HG03039 (cell line): ENCODE measurements around the gene ZNRF2.

Experiments
- ATAC-seq: cut with Tn5 transposase; IDR thresholded peaks from one replicate; pipeline ENCODE4 v1.9.1; 2021; ENCODE audit warnings: mild to moderate bottlenecking, moderate library complexity; ENCODE audit not compliant: unreplicated experiment

Gene ZNRF2

DNA sequence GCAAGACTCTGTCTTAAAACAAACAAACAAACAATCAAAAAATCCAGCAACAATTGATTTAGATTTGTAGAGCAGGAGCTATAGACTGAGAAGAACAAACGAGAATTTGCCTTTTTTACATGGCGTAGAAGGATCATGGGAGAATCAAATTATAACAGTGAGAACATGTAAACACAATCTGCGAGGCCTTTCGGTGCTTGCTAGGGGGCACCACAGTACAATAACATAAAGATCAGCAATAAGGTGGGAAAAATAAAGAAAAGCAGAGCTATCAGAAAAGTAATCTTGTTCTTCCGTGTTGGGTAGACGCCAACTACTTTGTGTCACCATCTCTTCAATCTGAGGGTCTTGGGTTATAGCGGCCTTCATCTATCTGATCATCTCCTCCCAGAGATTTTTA lies 112.0 kb downstream of the ZNRF2 start:
- ATAC-seq: no peak

DNA sequence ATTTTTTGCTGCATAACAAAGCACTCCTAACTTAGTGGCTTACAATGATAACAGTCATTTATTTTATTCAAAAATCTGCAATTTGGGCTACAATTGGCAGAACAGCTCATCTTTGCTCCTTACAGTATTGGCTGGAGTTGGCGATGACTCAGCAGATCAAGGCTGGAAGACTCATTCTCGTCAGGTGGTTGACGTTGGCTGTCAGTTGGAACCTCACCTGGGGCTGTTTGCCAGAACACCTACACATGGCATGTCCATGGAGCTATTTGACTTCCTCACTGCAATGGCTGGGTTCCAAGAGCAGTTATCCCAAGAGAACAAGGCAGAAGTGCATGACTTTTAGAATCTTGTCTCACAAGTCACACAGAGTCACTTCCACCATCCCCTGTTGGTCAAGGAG lies 119.1 kb downstream of the ZNRF2 start:
- ATAC-seq: no peak

DNA sequence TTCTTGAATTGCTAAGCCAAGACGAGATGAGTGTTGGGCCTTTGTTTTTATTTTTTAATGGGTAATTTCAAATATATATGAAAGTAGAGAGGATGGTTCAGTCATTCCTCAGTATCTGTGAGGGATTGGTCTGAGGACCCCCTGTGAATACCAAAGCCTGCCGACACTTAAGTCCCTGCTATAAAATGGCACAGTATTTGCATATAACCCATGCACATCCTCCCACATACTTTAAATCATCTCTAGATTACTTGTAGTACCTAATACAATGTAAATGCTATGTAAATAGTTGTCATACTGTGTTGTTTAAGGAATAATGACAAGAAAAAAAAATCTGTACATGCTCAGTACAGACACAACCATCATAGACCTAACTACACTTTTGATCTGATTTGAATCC lies 120.8 kb downstream of the ZNRF2 start:
- ATAC-seq: no peak

DNA sequence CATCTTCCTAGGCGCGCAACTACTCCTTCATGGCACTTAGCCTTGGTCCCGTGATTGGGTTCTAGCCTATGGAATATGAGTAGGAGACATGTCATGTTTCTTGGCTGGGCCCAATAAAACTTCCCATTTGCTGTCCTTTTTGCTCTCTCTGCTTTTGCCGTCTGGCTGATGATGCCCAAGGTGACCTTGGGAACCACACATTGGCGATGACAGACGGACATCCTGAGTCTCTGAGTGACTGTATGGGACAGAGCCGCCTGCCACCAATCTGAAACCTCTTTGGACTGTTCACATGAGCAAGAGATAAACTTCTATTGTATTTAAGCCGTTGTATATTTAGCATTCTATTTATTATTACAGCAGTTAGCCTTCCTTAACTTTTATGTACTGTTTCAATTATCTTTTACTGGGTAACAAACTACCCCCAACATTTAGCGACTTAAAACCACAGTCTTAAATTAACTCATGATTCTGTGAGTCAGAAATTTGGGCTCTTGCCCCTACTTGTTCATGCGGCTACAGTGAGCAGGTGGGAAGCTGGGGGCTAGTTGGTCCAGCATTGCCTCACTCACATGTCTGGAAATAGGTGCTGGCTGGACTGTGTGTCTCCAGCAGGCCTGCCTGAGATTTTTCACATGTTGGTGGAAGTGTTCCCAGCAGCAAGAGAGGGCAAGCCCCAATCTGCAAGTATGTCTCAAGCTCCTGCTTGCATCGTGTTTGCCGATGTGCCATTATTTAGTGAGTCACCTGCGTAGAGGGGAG lies 122.4 kb downstream of the ZNRF2 start:
- ATAC-seq: no peak

DNA sequence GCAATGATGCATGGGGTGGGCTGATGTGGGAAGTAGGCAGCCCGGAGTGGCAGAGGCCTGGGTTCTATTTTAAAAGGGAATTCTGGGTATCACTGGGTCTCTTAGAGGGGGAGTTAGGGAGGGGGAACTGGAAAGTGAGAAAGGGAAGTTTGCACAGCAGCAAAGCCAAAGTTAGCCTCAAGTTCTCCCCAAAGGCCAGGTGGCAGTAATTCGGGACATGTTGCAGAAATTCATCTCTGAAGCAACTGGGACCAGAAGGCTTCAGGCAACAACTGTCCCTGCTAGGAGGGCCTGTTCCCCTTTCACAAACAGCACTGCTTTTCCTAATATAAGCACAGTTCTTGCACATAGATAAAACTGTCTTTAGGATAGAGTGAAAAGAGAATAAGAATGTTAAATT lies 126.8 kb downstream of the ZNRF2 start:
- ATAC-seq: no peak

DNA sequence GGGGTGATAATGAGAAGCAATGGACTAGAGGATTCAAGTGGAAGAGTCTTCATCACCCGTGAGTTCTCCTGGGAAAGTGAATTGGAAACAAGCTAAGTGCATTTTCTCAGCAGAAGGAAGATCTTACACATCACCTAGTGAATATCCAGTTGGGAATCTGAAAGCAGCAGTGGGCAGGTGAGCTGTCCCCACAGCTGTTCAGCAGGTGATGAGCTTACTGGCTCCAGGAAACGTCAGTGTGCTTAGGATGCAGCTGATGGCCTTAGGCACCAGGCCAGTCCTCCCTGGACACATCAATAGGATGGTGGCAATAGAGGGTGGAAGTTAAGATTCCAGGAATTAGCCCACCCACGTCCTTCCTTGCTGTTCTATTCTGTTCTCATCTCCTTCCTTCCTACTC lies 127.5 kb downstream of the ZNRF2 start:
- no peak for ATAC-seq

DNA sequence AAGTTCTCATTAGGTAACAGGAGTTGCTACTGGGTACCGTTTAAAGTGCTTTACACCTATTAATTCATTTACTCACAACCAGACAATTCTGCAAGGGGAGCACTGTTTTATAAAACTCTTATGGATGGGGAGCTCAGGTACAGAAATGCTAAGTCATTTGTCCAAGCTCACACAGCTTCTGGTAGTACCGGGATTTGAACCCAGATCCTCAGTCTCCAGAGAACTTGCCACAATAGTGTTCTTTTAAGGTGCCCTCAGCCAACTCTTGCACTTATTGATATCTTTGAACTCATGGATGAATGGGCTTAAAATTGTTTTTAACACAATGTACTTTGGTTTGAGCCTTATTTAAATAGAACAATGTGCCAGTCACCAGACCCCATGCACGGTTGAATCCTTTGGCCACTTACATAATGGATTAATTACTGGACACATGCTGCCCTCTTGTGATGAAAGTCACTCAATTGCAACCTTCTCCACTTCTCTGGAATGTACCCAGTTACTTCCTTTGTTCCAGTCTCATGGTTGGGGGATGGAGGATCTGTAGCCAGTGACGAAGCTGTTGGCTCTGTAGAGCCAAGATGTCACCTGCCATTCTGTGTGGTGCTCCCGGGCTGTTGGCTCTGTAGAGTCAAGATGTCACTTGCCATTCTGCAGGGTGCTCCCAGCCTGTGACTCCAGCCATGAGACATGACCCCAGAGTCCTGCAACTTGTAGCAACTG lies 128.5 kb downstream of the ZNRF2 start:
- no peak for ATAC-seq

DNA sequence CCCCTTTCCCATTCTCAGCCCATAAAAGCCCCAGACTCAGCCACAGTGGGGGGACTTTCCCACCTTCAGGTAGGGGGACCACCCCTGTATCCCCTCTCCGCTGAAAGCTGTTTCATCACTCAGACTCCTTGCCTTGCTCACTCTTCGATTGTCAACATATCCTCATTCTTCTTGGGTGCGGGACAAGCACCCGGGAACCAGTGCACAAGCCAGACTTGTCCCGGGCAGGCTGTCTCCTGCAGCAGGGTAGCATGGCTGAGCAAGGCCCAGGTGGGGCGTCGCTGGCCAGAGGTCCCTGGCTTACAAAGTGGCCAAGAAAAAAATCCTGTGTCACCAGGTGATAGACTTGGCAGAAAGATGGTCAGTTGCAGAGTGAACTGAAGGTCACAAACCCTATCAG lies 129.5 kb downstream of the ZNRF2 start:
- no peak for ATAC-seq
